Hippocampal formation (tissue), 2 donors: ENCODE data around the gene TSC22D3.
"Not testable (repeated sequence)": the region's sequence is repeated elsewhere in the genome, so short reads cannot be mapped to it uniquely, and the experiment has no call there.

Experiments
- DNase-seq, 2 donors: peaks; one replicate each; lab custom pipeline; 2025; lab: John Stamatoyannopoulos, UW

The TSC22D3 gene

DNA sequence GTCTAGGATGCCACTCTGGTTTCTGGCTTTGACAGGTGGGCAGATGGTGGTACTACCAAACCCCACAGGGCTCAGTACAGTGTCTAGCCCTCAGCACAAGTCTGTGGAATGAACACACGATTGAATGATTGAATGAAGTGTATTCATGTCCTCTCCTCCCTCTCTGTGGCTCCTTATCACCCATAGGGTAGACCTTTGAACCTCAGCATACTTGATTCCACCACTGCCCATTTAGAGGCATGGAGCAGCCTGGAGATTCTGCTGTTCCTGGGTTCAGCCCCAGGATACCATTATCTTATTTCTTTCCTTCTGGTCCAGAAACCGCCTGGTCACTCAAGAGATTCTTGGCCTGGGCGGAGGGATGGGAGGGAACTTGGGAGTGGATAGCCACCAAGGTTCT lies 93.3 kb downstream of the TSC22D3 start:
- no peak for DNase-seq

DNA sequence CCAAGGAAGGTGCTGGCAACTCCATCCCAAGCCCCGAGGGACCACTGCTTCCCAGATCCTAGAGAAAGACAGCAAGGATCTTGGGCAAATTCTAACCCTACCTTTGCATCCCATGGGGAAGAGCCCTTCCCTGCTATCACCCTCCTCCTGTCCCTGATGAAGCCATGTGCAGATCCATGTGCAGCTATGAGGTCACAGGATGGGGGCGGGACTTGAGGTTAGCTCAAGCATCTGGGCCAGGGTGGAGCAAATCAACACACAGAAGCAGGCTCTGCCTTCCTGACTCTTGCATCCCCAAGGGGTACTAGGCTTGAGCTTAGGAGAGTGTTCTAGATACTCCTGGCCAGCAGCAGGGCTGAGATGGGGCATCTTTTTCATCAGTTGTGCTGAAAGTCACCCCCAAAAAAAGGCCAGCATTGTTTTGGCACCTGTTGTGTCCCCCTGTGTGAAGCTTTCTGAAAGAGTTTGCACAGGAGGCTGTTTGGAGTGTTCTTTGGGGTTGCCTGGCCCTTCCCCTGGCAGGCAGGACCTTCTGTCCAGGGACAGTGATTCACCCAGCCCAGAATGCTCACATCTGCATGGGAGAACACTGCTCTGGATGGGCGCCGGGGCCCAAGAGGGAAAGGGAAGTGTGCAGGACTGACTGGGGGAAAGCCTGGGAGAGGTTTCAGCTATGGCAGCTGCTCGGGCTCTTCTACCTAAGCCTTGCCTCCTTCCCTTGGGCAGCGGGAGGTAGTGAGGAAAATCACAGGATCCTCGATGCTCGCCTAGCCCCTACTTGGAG lies 96.4 kb downstream of the TSC22D3 start:
- no peak for DNase-seq

GRCh38 chrX:107677909-107678308 lies 97.7 kb downstream of the TSC22D3 start:
- DNase-seq: no peak

GRCh38 chrX:107677501-107677901 lies 98.1 kb downstream of the TSC22D3 start:
- no peak for DNase-seq

GRCh38 chrX:107676559-107677378 lies 98.8 kb downstream of the TSC22D3 start:
- DNase-seq: peak in 1 of 2 donors; percentile 12

DNA sequence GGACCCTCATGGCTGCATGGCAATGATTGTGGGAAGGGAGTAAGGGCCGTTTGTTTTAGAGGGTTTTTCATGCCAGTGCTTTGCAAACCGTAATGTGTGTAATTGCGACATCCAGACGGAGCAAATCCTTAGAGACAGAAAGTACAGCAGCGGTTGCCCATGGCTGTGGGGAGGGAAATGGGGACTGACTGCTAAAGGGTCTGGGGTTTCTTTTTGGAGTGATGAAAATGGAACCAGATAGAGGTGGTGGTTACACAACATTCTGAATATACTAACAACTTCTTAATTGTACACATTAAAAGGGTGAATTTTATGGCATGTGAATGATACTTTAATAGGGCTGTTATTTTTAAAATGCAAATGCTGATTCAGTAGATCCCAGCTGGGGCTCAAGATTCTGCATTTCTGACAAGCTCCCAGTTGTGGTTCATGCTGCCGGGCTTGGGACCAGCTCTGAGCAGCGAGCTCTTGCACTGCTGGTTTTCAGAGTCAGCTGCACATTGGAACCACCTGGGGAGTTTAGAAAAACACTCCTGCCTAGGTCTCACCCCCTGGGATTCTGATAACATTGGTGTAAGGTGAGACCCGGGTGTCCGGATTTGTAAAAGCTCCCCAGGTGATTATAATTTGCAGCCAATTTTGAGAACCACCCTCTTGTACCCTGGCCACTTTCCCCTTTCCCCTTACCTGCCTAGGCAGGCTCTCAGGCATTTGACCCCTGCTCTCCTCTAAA lies 99.6 kb downstream of the TSC22D3 start:
- DNase-seq: peak in 1 of 2 donors; percentile 20

DNA sequence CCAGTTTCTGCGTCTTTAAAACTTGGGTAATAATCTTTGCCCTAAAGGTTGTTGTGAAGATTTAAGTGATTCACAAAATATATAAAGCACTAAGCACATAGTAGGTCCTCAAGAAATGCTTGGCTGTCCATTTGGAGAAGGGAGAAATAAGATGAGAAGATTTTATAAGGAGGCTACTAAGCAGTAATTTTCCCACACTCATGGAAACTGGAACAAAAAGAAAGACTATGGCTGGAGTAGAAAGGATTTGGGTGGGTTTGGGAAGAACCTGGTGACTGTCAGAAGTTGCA lies 100.3 kb downstream of the TSC22D3 start:
- no peak for DNase-seq

DNA sequence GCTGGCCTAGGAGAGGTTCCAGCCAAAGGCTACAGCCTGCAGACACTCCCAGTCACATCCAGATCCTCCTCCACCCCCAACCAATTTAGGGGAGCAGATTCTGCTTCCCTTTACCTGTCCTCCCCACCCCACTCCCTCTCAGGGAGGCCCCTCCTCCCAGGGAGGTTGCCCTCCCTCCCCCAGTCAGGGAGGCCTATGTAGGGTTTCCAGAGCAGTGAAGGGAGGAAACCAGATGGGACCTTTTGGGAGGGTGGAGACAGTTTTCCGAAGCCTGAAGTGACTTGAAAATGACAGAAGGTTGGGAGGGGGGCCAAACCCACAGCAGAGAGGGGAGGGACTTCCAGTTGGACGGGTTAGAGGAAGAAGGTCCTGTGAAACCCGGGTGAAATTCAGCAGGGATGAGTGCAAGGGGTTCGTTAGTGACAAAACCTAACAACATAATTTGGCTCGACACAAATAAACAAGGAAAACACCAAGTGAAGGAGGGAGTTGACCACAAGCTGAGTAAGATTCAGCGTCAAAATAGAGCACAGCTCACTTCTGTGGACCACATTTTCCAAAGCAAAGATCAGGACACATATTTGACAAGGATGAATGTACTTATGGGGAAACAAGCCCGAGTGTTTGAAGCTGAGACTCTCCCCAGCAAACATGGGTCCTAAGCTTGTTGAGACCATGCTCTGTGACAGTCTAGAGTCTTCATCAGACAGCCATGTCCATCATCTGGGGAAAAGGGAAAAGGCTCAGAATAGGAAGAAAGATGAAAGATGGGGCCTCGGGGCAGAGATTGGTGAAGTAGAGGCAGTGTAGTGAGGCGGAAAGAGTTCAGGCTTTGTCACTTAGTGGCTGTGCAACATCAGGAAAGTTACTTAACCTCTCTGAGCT lies 100.9 kb downstream of the TSC22D3 start:
- DNase-seq: no peak

- DNase-seq: no peak
These were observed 101.6 kb downstream of the TSC22D3 start for GRCh38 chrX:107673933-107674479.

- DNase-seq: no peak
These were observed 102.2 kb downstream of the TSC22D3 start for GRCh38 chrX:107673431-107673830.

GRCh38 chrX:107672955-107673378 lies 102.6 kb downstream of the TSC22D3 start:
- peak in 1 of 2 donors; percentile 7 for DNase-seq

- DNase-seq: not testable (repeated sequence)
These were observed 104.3 kb downstream of the TSC22D3 start for GRCh38 chrX:107671256-107671655.

GRCh38 chrX:107669885-107670628 lies 105.5 kb downstream of the TSC22D3 start:
- DNase-seq: no peak

GRCh38 chrX:107669261-107669660 lies 106.3 kb downstream of the TSC22D3 start:
- no peak for DNase-seq

- not testable (repeated sequence) for DNase-seq
These were observed 106.9 kb downstream of the TSC22D3 start for GRCh38 chrX:107668710-107669109.

- DNase-seq: no peak
These were observed 108.2 kb downstream of the TSC22D3 start for GRCh38 chrX:107667426-107667825.

GRCh38 chrX:107666931-107667330 lies 108.7 kb downstream of the TSC22D3 start:
- no peak for DNase-seq
